SH-SY5Y (cell line): ENCODE results near the gene TMEM243.

Experiments
- GATA2 ChIP-seq: IDR thresholded peaks from 2 replicates; pipeline ENCODE4 v1.6.1; 2011; ENCODE audit warnings: mild to moderate bottlenecking, low read depth, low read length
- GATA3 ChIP-seq: IDR thresholded peaks from 2 replicates; pipeline ENCODE4 v1.6.1; 2011; ENCODE audit warnings: low read depth, mild to moderate bottlenecking, low read length, moderate library complexity

- TF ChIP-seq GATA3 (no peak), GATA2 (no peak)
Observed at GRCh38 chr7:87154166-87154565, 65.4 kb downstream of the TMEM243 start.
